Measurements from ENCODE around the gene GNAT1. TPM values are rescaled to one million over a fixed set of nuclear protein-coding genes. Genes with fewer than 3 reads are reported as not detected.
A peak's percentile ranks its signal among the peaks of the same experiment; 100 is the strongest.

GNAT1 gene
- total RNA-seq, 1 experiment from 2014 or later, result 0.22 TPM

GRCh38 chr3:50162034-50162883 is 29.2 kb upstream of the GNAT1 start:
- Histone ChIP-seq H3K79me2 (ENCODE audit: low read length) (peaks cover 35% of the 10 kb centered on the region), H3K27ac (ENCODE audit: low read length) (peak overlapping the region; percentile 99), H2AFZ (ENCODE audit: low read length) (no peak overlapping the region), H3K9ac (ENCODE audit: low read length) (peak overlapping the region; percentile 13; the same call in 1 of the 2 replicates), H3K4me3 (ENCODE audit: low read length) (no peak overlapping the region), H4K20me1 (ENCODE audit: low read length) (no peaks in the 10 kb centered on the region), H3K4me2 (ENCODE audit: low read length) (peak overlapping the region; percentile 58), H3K27me3 (ENCODE audit: low read length) (no peaks in the 10 kb centered on the region), H3K4me1 (ENCODE audit: insufficient read depth, low read length) (peaks cover 87% of the 10 kb centered on the region), H3K9me2 (replicated peaks; ENCODE audit: low read length) (no peaks in the 10 kb centered on the region), H3K36me3 (ENCODE audit: low read depth, low read length) (no peaks in the 10 kb centered on the region), H3K9me3 (ENCODE audit: low read length) (no peaks in the 10 kb centered on the region), H3F3A (ENCODE audit: low read length, unreplicated experiment) (no peaks in the 10 kb centered on the region)
- DNase-seq, result no peak
- POLR2A ChIA-PET (ENCODE audit: unreplicated experiment), result no interaction called here
- CTCF ChIA-PET, result no interaction called here
- intact Hi-C loops (cut with micrococcal nuclease), result no loop called here
- BruUV-seq (replicated peaks), result no TSS peak
- ATAC-seq, result no peak
- TF ChIP-seq CTCF (conservative IDR thresholded peaks at IDR 0.05; ENCODE audit: low read depth, low read length) (no peak), EZH2 (IDR thresholded peaks at IDR 0.05; ENCODE audit: low read length, unreplicated experiment) (no peak), EZH2phosphoT487 (IDR thresholded peaks at IDR 0.05; ENCODE audit: borderline replicate concordance, low read length) (no peak)

- ATAC-seq, result peak; percentile 52
- peak overlapping the region; percentile 99 for H3K27ac ChIP-seq (ENCODE audit: low read length)
Observed at GRCh38 chr3:50163572-50164455, 27.6 kb upstream of the GNAT1 start.

More at GRCh38 chr3:50163572-50164455, 27.6 kb upstream of the GNAT1 start:
- no peaks in the 10 kb centered on the region for H4K20me1 ChIP-seq (ENCODE audit: low read length)
- peak overlapping the region; percentile 66 for H3K4me2 ChIP-seq (ENCODE audit: low read length)
- TF ChIP-seq EZH2phosphoT487 (IDR thresholded peaks at IDR 0.05; ENCODE audit: borderline replicate concordance, low read length), result no peak
- TF ChIP-seq EZH2 (IDR thresholded peaks at IDR 0.05; ENCODE audit: low read length, unreplicated experiment), result no peak
- no peak for TF ChIP-seq CTCF (conservative IDR thresholded peaks at IDR 0.05; ENCODE audit: low read depth, low read length)
- no peaks in the 10 kb centered on the region for H3K27me3 ChIP-seq (ENCODE audit: low read length)
- BruUV-seq (replicated peaks), result TSS peak; percentile 34
- H3K4me1 ChIP-seq (ENCODE audit: insufficient read depth, low read length), result peaks cover 82% of the 10 kb centered on the region
- no peaks in the 10 kb centered on the region for H3K9me3 ChIP-seq (ENCODE audit: low read length)
- H3K36me3 ChIP-seq (ENCODE audit: low read depth, low read length), result no peaks in the 10 kb centered on the region
- POLR2A ChIA-PET (ENCODE audit: unreplicated experiment), result interaction anchor here (0.6 kb wide), 3 partner anchors 17 to 190 kb away, joined by 3 to 9 read pairs (median 3); partner anchors contain the start of gene GNAI2
- no peak overlapping the region for H2AFZ ChIP-seq (ENCODE audit: low read length)
- intact Hi-C loops (cut with micrococcal nuclease), result no loop called here
- peak overlapping the region; percentile 16; the same call in 1 of the 2 replicates for H3K4me3 ChIP-seq (ENCODE audit: low read length)
- CTCF ChIA-PET, result interaction anchor here (1.2 kb wide), 1 partner anchor 28 kb away, joined by 3 read pairs; the partner anchor contains the start of gene GNAT1
- H3K9me2 ChIP-seq (replicated peaks; ENCODE audit: low read length), result no peaks in the 10 kb centered on the region
- H3K9ac ChIP-seq (ENCODE audit: low read length), result peak overlapping the region; percentile 87
- H3F3A ChIP-seq (ENCODE audit: low read length, unreplicated experiment), result no peaks in the 10 kb centered on the region
- H3K79me2 ChIP-seq (ENCODE audit: low read length), result peaks cover 32% of the 10 kb centered on the region
- DNase-seq, result peak; percentile 98
